Measurements from ENCODE around the gene ADH4.
"Not testable (repeated sequence)": the region's sequence is repeated elsewhere in the genome, so short reads cannot be mapped to it uniquely, and the experiment has no call there.

Gene ADH4

DNA sequence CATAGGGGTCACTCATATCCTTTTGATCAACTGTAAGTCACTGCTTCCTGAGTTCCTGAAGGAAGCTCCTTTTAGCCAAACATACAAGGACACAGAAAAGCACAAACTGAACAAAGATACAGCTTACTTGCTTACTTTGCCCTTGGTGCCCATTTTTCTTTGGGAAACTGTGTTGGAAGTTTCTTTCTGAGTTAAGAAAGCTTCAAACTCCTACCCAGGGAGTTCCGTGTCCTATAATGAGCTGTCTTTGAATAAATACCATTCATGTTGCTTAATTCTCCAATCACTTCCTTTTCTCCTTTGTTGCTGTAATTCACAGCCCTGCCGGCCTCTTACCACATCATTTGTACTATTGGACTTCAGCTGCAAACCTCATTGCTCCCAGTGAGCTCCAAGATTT is at the start of gene ADH4:
Gene ADH4 (minus strand): TSS at position 228 of the 400 bp plus-strand sequence. CDS start 75 bp downstream, at position 153.
- no peak for DNase-seq

GRCh38 chr4:99190336-99190735 is 46.2 kb upstream of the ADH4 start:
- H3K36me3 Mint-ChIP-seq (ENCODE audit: low read depth): peaks cover 55% of the 10 kb centered on the region
- peaks cover 3% of the 10 kb centered on the region for H3K27me3 Mint-ChIP-seq (ENCODE audit: low read depth, poor library complexity)
- no peak for TF ChIP-seq CTCF (IDR thresholded peaks at IDR 0.05)
- H3K4me1 Mint-ChIP-seq: no peaks in the 10 kb centered on the region
- no peak for DNase-seq
- H3K27ac Mint-ChIP-seq: no peak overlapping the region
- no peak overlapping the region for H3K4me3 Mint-ChIP-seq
- H3K9me3 Mint-ChIP-seq: peaks cover 48% of the 10 kb centered on the region

More for the DNA sequence above, at the start of gene ADH4:
- Mint-ChIP-seq H3K9me3 (no peaks in the 10 kb centered on the region), H3K4me3 (no peak within 1 kb of the TSS), H3K27ac (no peak within 1 kb of the TSS), H3K4me1 (no peaks in the 10 kb centered on the region), H3K27me3 (ENCODE audit: low read depth, poor library complexity) (no peaks in the 10 kb centered on the region), H3K36me3 (ENCODE audit: low read depth) (no peaks in the 10 kb centered on the region)
- TF ChIP-seq CTCF (IDR thresholded peaks at IDR 0.05): no peak

- H3K27me3 Mint-ChIP-seq (ENCODE audit: low read depth, poor library complexity); H3K4me3 Mint-ChIP-seq; DNase-seq; H3K27ac Mint-ChIP-seq; H3K4me1 Mint-ChIP-seq: not testable (repeated sequence)
- Mint-ChIP-seq H3K36me3 (ENCODE audit: low read depth) (peaks cover 59% of the 10 kb centered on the region), H3K9me3 (peaks cover 52% of the 10 kb centered on the region)
Observed at GRCh38 chr4:99189900-99190299, 45.8 kb upstream of the ADH4 start.

GRCh38 chr4:99186029-99186428 is 41.9 kb upstream of the ADH4 start:
- Mint-ChIP-seq H3K27me3 (ENCODE audit: low read depth, poor library complexity) (peaks cover 3% of the 10 kb centered on the region), H3K4me1 (no peaks in the 10 kb centered on the region), H3K27ac (no peak overlapping the region), H3K9me3 (peaks cover 40% of the 10 kb centered on the region), H3K4me3 (no peak overlapping the region), H3K36me3 (ENCODE audit: low read depth) (peaks cover 53% of the 10 kb centered on the region)
- no peak for DNase-seq
- no peak for TF ChIP-seq CTCF (IDR thresholded peaks at IDR 0.05)

DNA sequence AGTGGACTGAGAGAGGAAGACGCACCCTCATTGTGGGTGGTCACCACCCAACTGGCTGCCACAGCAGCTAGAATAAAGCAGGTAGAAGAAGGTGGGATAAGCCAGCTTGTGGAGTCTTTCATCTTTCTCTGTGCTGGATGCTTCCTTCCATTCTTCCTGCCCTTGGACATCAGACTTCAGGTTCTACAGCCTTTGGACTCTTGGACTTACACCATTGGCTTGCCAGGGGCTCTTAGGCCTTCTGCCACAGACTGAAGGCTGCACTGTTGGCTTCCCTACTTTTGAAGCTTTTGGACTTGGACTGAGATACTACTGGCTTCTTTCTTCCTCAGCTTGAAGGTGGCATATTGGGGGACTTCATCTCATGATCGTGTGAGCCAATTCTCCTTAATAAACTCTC is 41.5 kb upstream of the ADH4 start:
- no peak overlapping the region for H3K27ac Mint-ChIP-seq
- no peaks in the 10 kb centered on the region for H3K27me3 Mint-ChIP-seq (ENCODE audit: low read depth, poor library complexity)
- H3K4me3 Mint-ChIP-seq: no peak overlapping the region
- TF ChIP-seq CTCF (IDR thresholded peaks at IDR 0.05): no peak
- peaks cover 36% of the 10 kb centered on the region for H3K9me3 Mint-ChIP-seq
- peaks cover 48% of the 10 kb centered on the region for H3K36me3 Mint-ChIP-seq (ENCODE audit: low read depth)
- H3K4me1 Mint-ChIP-seq: no peaks in the 10 kb centered on the region
- no peak for DNase-seq

DNA sequence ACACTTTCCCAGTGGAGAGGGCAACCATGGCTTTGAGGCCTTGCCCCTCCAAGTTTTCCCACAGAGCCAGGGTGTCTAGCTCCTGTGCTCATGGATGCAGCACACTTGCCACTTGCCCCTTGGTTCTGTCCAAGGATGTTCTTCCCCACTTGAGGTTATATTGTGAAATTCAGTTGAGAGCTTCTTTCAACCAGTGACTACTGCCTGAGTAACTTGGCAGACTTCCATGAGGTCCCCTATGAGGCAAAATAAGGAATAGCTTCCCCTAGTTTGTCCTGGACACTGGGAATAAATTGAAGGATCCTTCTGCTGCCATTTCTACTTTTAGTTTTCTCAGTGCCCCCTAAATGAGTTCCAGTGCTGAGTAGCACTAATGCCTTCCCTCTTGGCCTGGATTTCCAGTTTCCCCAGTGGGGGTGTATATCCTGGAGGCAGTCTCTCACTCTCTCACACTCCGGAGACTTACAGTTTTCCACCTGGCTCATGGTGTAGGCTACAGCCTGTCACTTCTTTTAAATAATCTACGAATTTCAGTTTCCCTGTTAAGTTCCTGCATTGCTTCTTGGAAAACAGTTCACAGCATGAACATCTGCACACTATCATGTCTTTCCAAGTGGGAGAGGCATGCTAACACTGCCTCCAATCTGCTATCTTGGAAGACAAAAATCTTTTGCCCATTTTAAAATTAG is 36.4 kb upstream of the ADH4 start:
- H3K4me1 Mint-ChIP-seq: no peaks in the 10 kb centered on the region
- no peaks in the 10 kb centered on the region for H3K27me3 Mint-ChIP-seq (ENCODE audit: low read depth, poor library complexity)
- H3K27ac Mint-ChIP-seq: no peak overlapping the region
- no peak overlapping the region for H3K4me3 Mint-ChIP-seq
- H3K9me3 Mint-ChIP-seq: peaks cover 35% of the 10 kb centered on the region
- no peak for DNase-seq
- H3K36me3 Mint-ChIP-seq (ENCODE audit: low read depth): peaks cover 33% of the 10 kb centered on the region
- no peak for TF ChIP-seq CTCF (IDR thresholded peaks at IDR 0.05)
